ENCODE data around the gene TIMM21.
A peak's percentile ranks its signal among the peaks of the same experiment; 100 is the strongest.

Gene TIMM21

GRCh38 chr18:74131124-74131523 lies 17.2 kb upstream of the TIMM21 start:
- Histone ChIP-seq H3K9me3 (ENCODE audit: low read length) (no peaks in the 10 kb centered on the region), H3K27me3 (ENCODE audit: insufficient read depth, low read length) (no peaks in the 10 kb centered on the region), H3K36me3 (ENCODE audit: insufficient read depth, low read length) (no peaks in the 10 kb centered on the region), H3K4me3 (ENCODE audit: low read length) (no peak overlapping the region), H2AFZ (ENCODE audit: low read depth, low read length) (no peak overlapping the region), H3K4me1 (ENCODE audit: insufficient read depth, low read length) (peaks cover 21% of the 10 kb centered on the region)

GRCh38 chr18:74132201-74132600 lies 16.1 kb upstream of the TIMM21 start:
- no peak overlapping the region for H3K4me3 ChIP-seq (ENCODE audit: low read length)
- H2AFZ ChIP-seq (ENCODE audit: low read depth, low read length): no peak overlapping the region
- H3K27me3 ChIP-seq (ENCODE audit: insufficient read depth, low read length): no peaks in the 10 kb centered on the region
- peaks cover 20% of the 10 kb centered on the region for H3K4me1 ChIP-seq (ENCODE audit: insufficient read depth, low read length)
- H3K36me3 ChIP-seq (ENCODE audit: insufficient read depth, low read length): no peaks in the 10 kb centered on the region
- no peaks in the 10 kb centered on the region for H3K9me3 ChIP-seq (ENCODE audit: low read length)

GRCh38 chr18:74137920-74138538 lies 10.3 kb upstream of the TIMM21 start:
- no peaks in the 10 kb centered on the region for H3K9me3 ChIP-seq (ENCODE audit: low read length)
- no peak overlapping the region for H3K4me3 ChIP-seq (ENCODE audit: low read length)
- H3K36me3 ChIP-seq (ENCODE audit: insufficient read depth, low read length): no peaks in the 10 kb centered on the region
- H3K27me3 ChIP-seq (ENCODE audit: insufficient read depth, low read length): no peaks in the 10 kb centered on the region
- peaks cover 3% of the 10 kb centered on the region for H3K4me1 ChIP-seq (ENCODE audit: insufficient read depth, low read length)
- no peak overlapping the region for H2AFZ ChIP-seq (ENCODE audit: low read depth, low read length)

- no peaks in the 10 kb centered on the region for H3K36me3 ChIP-seq (ENCODE audit: insufficient read depth, low read length)
- no peaks in the 10 kb centered on the region for H3K9me3 ChIP-seq (ENCODE audit: low read length)
- H2AFZ ChIP-seq (ENCODE audit: low read depth, low read length): no peak overlapping the region
- H3K27me3 ChIP-seq (ENCODE audit: insufficient read depth, low read length): no peaks in the 10 kb centered on the region
- H3K4me1 ChIP-seq (ENCODE audit: insufficient read depth, low read length): peaks cover 3% of the 10 kb centered on the region
- no peak overlapping the region for H3K4me3 ChIP-seq (ENCODE audit: low read length)
These were observed 8.9 kb upstream of the TIMM21 start for GRCh38 chr18:74139411-74139810.

GRCh38 chr18:74139888-74140287 lies 8.4 kb upstream of the TIMM21 start:
- H3K36me3 ChIP-seq (ENCODE audit: insufficient read depth, low read length): no peaks in the 10 kb centered on the region
- H3K4me1 ChIP-seq (ENCODE audit: insufficient read depth, low read length): peaks cover 3% of the 10 kb centered on the region
- no peak overlapping the region for H2AFZ ChIP-seq (ENCODE audit: low read depth, low read length)
- H3K9me3 ChIP-seq (ENCODE audit: low read length): no peaks in the 10 kb centered on the region
- H3K4me3 ChIP-seq (ENCODE audit: low read length): no peak overlapping the region
- no peaks in the 10 kb centered on the region for H3K27me3 ChIP-seq (ENCODE audit: insufficient read depth, low read length)

- H3K9me3 ChIP-seq (ENCODE audit: low read length): no peaks in the 10 kb centered on the region
- no peaks in the 10 kb centered on the region for H3K36me3 ChIP-seq (ENCODE audit: insufficient read depth, low read length)
- peaks cover 3% of the 10 kb centered on the region for H3K4me1 ChIP-seq (ENCODE audit: insufficient read depth, low read length)
- H2AFZ ChIP-seq (ENCODE audit: low read depth, low read length): no peak overlapping the region
- H3K4me3 ChIP-seq (ENCODE audit: low read length): no peak overlapping the region
- H3K27me3 ChIP-seq (ENCODE audit: insufficient read depth, low read length): no peaks in the 10 kb centered on the region
These were observed 7.7 kb upstream of the TIMM21 start for GRCh38 chr18:74140582-74140981.

- Histone ChIP-seq H2AFZ (ENCODE audit: low read depth, low read length) (no peak overlapping the region), H3K4me1 (ENCODE audit: insufficient read depth, low read length) (peaks cover 3% of the 10 kb centered on the region), H3K9me3 (ENCODE audit: low read length) (no peaks in the 10 kb centered on the region), H3K36me3 (ENCODE audit: insufficient read depth, low read length) (no peaks in the 10 kb centered on the region), H3K27me3 (ENCODE audit: insufficient read depth, low read length) (no peaks in the 10 kb centered on the region), H3K4me3 (ENCODE audit: low read length) (no peak overlapping the region)
These were observed 6.7 kb upstream of the TIMM21 start for GRCh38 chr18:74141667-74142066.

GRCh38 chr18:74142252-74142651 lies 6.1 kb upstream of the TIMM21 start:
- Histone ChIP-seq H2AFZ (ENCODE audit: low read depth, low read length) (no peak overlapping the region), H3K36me3 (ENCODE audit: insufficient read depth, low read length) (no peaks in the 10 kb centered on the region), H3K4me3 (ENCODE audit: low read length) (no peak overlapping the region), H3K4me1 (ENCODE audit: insufficient read depth, low read length) (peaks cover 3% of the 10 kb centered on the region), H3K9me3 (ENCODE audit: low read length) (no peaks in the 10 kb centered on the region), H3K27me3 (ENCODE audit: insufficient read depth, low read length) (no peaks in the 10 kb centered on the region)

- Histone ChIP-seq H3K4me3 (ENCODE audit: low read length) (peak overlapping the region; percentile 99), H3K9me3 (ENCODE audit: low read length) (no peaks in the 10 kb centered on the region), H3K4me1 (ENCODE audit: insufficient read depth, low read length) (peaks cover 20% of the 10 kb centered on the region), H3K36me3 (ENCODE audit: insufficient read depth, low read length) (peaks cover 11% of the 10 kb centered on the region), H3K27me3 (ENCODE audit: insufficient read depth, low read length) (no peaks in the 10 kb centered on the region), H2AFZ (ENCODE audit: low read depth, low read length) (peak overlapping the region; percentile 64)
These were observed 1.6 kb upstream of the TIMM21 start for GRCh38 chr18:74146756-74147155.

GRCh38 chr18:74147491-74147778 lies 888 bp upstream of the TIMM21 start:
- Histone ChIP-seq H3K9me3 (ENCODE audit: low read length) (no peaks in the 10 kb centered on the region), H3K36me3 (ENCODE audit: insufficient read depth, low read length) (peaks cover 11% of the 10 kb centered on the region), H2AFZ (ENCODE audit: low read depth, low read length) (peak overlapping the region; percentile 64)

GRCh38 chr18:74148543-74149070 lies 284 bp downstream of the TIMM21 start:
- peaks cover 20% of the 10 kb centered on the region for H3K4me1 ChIP-seq (ENCODE audit: insufficient read depth, low read length)
- peak overlapping the region; percentile 99 for H3K4me3 ChIP-seq (ENCODE audit: low read length)
- no peaks in the 10 kb centered on the region for H3K27me3 ChIP-seq (ENCODE audit: insufficient read depth, low read length)
- no peaks in the 10 kb centered on the region for H3K9me3 ChIP-seq (ENCODE audit: low read length)
- peaks cover 13% of the 10 kb centered on the region for H3K36me3 ChIP-seq (ENCODE audit: insufficient read depth, low read length)
- peak overlapping the region; percentile 52 for H2AFZ ChIP-seq (ENCODE audit: low read depth, low read length)

More at GRCh38 chr18:74147491-74147778, 888 bp upstream of the TIMM21 start:
- Histone ChIP-seq H3K4me1 (ENCODE audit: insufficient read depth, low read length) (peaks cover 20% of the 10 kb centered on the region), H3K4me3 (ENCODE audit: low read length) (peak overlapping the region; percentile 99), H3K27me3 (ENCODE audit: insufficient read depth, low read length) (no peaks in the 10 kb centered on the region)

- H3K36me3 ChIP-seq (ENCODE audit: insufficient read depth, low read length): peaks cover 18% of the 10 kb centered on the region
- peak overlapping the region; percentile 99 for H3K4me3 ChIP-seq (ENCODE audit: low read length)
- no peaks in the 10 kb centered on the region for H3K27me3 ChIP-seq (ENCODE audit: insufficient read depth, low read length)
- H3K4me1 ChIP-seq (ENCODE audit: insufficient read depth, low read length): peaks cover 20% of the 10 kb centered on the region
- H2AFZ ChIP-seq (ENCODE audit: low read depth, low read length): no peak overlapping the region
- no peaks in the 10 kb centered on the region for H3K9me3 ChIP-seq (ENCODE audit: low read length)
These were observed 1.6 kb downstream of the TIMM21 start for GRCh38 chr18:74149878-74150277.

- no peaks in the 10 kb centered on the region for H3K9me3 ChIP-seq (ENCODE audit: low read length)
- peaks cover 32% of the 10 kb centered on the region for H3K36me3 ChIP-seq (ENCODE audit: insufficient read depth, low read length)
- H2AFZ ChIP-seq (ENCODE audit: low read depth, low read length): no peak overlapping the region
- H3K4me3 ChIP-seq (ENCODE audit: low read length): no peak overlapping the region
- peaks cover 16% of the 10 kb centered on the region for H3K4me1 ChIP-seq (ENCODE audit: insufficient read depth, low read length)
- no peaks in the 10 kb centered on the region for H3K27me3 ChIP-seq (ENCODE audit: insufficient read depth, low read length)
These were observed 3.9 kb downstream of the TIMM21 start for GRCh38 chr18:74152270-74152669.

- no peak overlapping the region for H3K4me3 ChIP-seq (ENCODE audit: low read length)
- H3K36me3 ChIP-seq (ENCODE audit: insufficient read depth, low read length): peaks cover 33% of the 10 kb centered on the region
- peaks cover 16% of the 10 kb centered on the region for H3K4me1 ChIP-seq (ENCODE audit: insufficient read depth, low read length)
- H2AFZ ChIP-seq (ENCODE audit: low read depth, low read length): no peak overlapping the region
- no peaks in the 10 kb centered on the region for H3K9me3 ChIP-seq (ENCODE audit: low read length)
- H3K27me3 ChIP-seq (ENCODE audit: insufficient read depth, low read length): no peaks in the 10 kb centered on the region
These were observed 4.5 kb downstream of the TIMM21 start for GRCh38 chr18:74152857-74153256.

All from neuron (in vitro differentiated cells).